ENCODE data around the gene ANP32D.
A peak's percentile ranks its signal among the peaks of the same experiment; 100 is the strongest.
"Not testable (repeated sequence)": the region's sequence is repeated elsewhere in the genome, so short reads cannot be mapped to it uniquely, and the experiment has no call there.

Gene ANP32D

GRCh38 chr12:48447755-48448154, 24.6 kb upstream of the ANP32D start:
- no peaks in the 10 kb centered on the region for H3K36me3 ChIP-seq (ENCODE audit: insufficient read depth, low read length)
- no peak for DNase-seq (ENCODE audit: low read depth, low spot score)
- TF ChIP-seq POLR2AphosphoS5 (IDR thresholded peaks at IDR 0.05; ENCODE audit: borderline replicate concordance, low read depth, low read length): no peak
- no peak for TF ChIP-seq EZH2 (IDR thresholded peaks at IDR 0.05)
- no peak for TF ChIP-seq FOXP2 (optimal IDR thresholded peaks at IDR 0.05; ENCODE audit: control extremely low read depth, extremely low read length, insufficient read depth)
- no peak overlapping the region for H3K27ac ChIP-seq
- H3K9me3 ChIP-seq (ENCODE audit: low read depth, low read length): no peaks in the 10 kb centered on the region
- no peak overlapping the region for H3K9ac ChIP-seq (ENCODE audit: insufficient read length)
- no peak overlapping the region for H3K4me3 ChIP-seq

- Histone ChIP-seq H3K9ac (ENCODE audit: insufficient read length) (no peak overlapping the region), H3K9me3 (ENCODE audit: low read depth, low read length) (no peaks in the 10 kb centered on the region), H3K4me3 (no peak overlapping the region), H3K27ac (no peak overlapping the region), H3K36me3 (ENCODE audit: insufficient read depth, low read length) (no peaks in the 10 kb centered on the region)
- TF ChIP-seq EZH2 (IDR thresholded peaks at IDR 0.05) (no peak), FOXP2 (optimal IDR thresholded peaks at IDR 0.05; ENCODE audit: control extremely low read depth, extremely low read length, insufficient read depth) (no peak), POLR2AphosphoS5 (IDR thresholded peaks at IDR 0.05; ENCODE audit: borderline replicate concordance, low read depth, low read length) (no peak)
- no peak for DNase-seq (ENCODE audit: low read depth, low spot score)
These were observed 21.0 kb upstream of the ANP32D start for GRCh38 chr12:48451372-48451771.

- H3K9ac ChIP-seq (ENCODE audit: insufficient read length); H3K9me3 ChIP-seq (ENCODE audit: low read depth, low read length); H3K4me3 ChIP-seq; H3K27ac ChIP-seq; H3K36me3 ChIP-seq (ENCODE audit: insufficient read depth, low read length); DNase-seq (ENCODE audit: low read depth, low spot score): not testable (repeated sequence)
These were observed 19.4 kb upstream of the ANP32D start for GRCh38 chr12:48452961-48453360.

GRCh38 chr12:48454667-48455066, 17.7 kb upstream of the ANP32D start:
- TF ChIP-seq EZH2 (IDR thresholded peaks at IDR 0.05) (no peak), FOXP2 (optimal IDR thresholded peaks at IDR 0.05; ENCODE audit: control extremely low read depth, extremely low read length, insufficient read depth) (no peak), POLR2AphosphoS5 (IDR thresholded peaks at IDR 0.05; ENCODE audit: borderline replicate concordance, low read depth, low read length) (no peak)
- DNase-seq (ENCODE audit: low read depth, low spot score): peak; percentile 42
- no peaks in the 10 kb centered on the region for H3K36me3 ChIP-seq (ENCODE audit: insufficient read depth, low read length)
- H3K9ac ChIP-seq (ENCODE audit: insufficient read length): no peak overlapping the region
- H3K4me3 ChIP-seq: no peak overlapping the region
- no peak overlapping the region for H3K27ac ChIP-seq
- H3K9me3 ChIP-seq (ENCODE audit: low read depth, low read length): no peaks in the 10 kb centered on the region

GRCh38 chr12:48455116-48455515, 17.2 kb upstream of the ANP32D start:
- H3K27ac ChIP-seq: no peak overlapping the region
- H3K9me3 ChIP-seq (ENCODE audit: low read depth, low read length): no peaks in the 10 kb centered on the region

GRCh38 chr12:48459259-48459658, 13.1 kb upstream of the ANP32D start:
- no peak for DNase-seq (ENCODE audit: low read depth, low spot score)
- H3K4me3 ChIP-seq: no peak overlapping the region
- H3K27ac ChIP-seq: no peak overlapping the region
- no peaks in the 10 kb centered on the region for H3K36me3 ChIP-seq (ENCODE audit: insufficient read depth, low read length)
- TF ChIP-seq POLR2AphosphoS5 (IDR thresholded peaks at IDR 0.05; ENCODE audit: borderline replicate concordance, low read depth, low read length) (no peak), EZH2 (IDR thresholded peaks at IDR 0.05) (no peak), FOXP2 (optimal IDR thresholded peaks at IDR 0.05; ENCODE audit: control extremely low read depth, extremely low read length, insufficient read depth) (no peak)
- H3K9me3 ChIP-seq (ENCODE audit: low read depth, low read length): no peaks in the 10 kb centered on the region
- H3K9ac ChIP-seq (ENCODE audit: insufficient read length): no peak overlapping the region

More at GRCh38 chr12:48455116-48455515, 17.2 kb upstream of the ANP32D start:
- no peak overlapping the region for H3K4me3 ChIP-seq
- H3K9ac ChIP-seq (ENCODE audit: insufficient read length): no peak overlapping the region
- no peak for DNase-seq (ENCODE audit: low read depth, low spot score)
- no peak for TF ChIP-seq FOXP2 (optimal IDR thresholded peaks at IDR 0.05; ENCODE audit: control extremely low read depth, extremely low read length, insufficient read depth)
- no peak for TF ChIP-seq POLR2AphosphoS5 (IDR thresholded peaks at IDR 0.05; ENCODE audit: borderline replicate concordance, low read depth, low read length)
- no peak for TF ChIP-seq EZH2 (IDR thresholded peaks at IDR 0.05)
- no peaks in the 10 kb centered on the region for H3K36me3 ChIP-seq (ENCODE audit: insufficient read depth, low read length)

GRCh38 chr12:48469027-48469426, 3.3 kb upstream of the ANP32D start:
- not testable (repeated sequence) for H3K9ac ChIP-seq (ENCODE audit: insufficient read length); H3K36me3 ChIP-seq (ENCODE audit: insufficient read depth, low read length); H3K27ac ChIP-seq; H3K9me3 ChIP-seq (ENCODE audit: low read depth, low read length); DNase-seq (ENCODE audit: low read depth, low spot score); H3K4me3 ChIP-seq

GRCh38 chr12:48473061-48473460, 702 bp downstream of the ANP32D start:
- TF ChIP-seq FOXP2 (optimal IDR thresholded peaks at IDR 0.05; ENCODE audit: control extremely low read depth, extremely low read length, insufficient read depth) (no peak), POLR2AphosphoS5 (IDR thresholded peaks at IDR 0.05; ENCODE audit: borderline replicate concordance, low read depth, low read length) (no peak), EZH2 (IDR thresholded peaks at IDR 0.05) (no peak)
- H3K9me3 ChIP-seq (ENCODE audit: low read depth, low read length): peaks cover 2% of the 10 kb centered on the region; the same call in 1 of the 2 replicates
- no peak for DNase-seq (ENCODE audit: low read depth, low spot score)
- H3K36me3 ChIP-seq (ENCODE audit: insufficient read depth, low read length): no peaks in the 10 kb centered on the region
- H3K9ac ChIP-seq (ENCODE audit: insufficient read length): no peak overlapping the region
- H3K27ac ChIP-seq: no peak overlapping the region
- H3K4me3 ChIP-seq: no peak overlapping the region

- H3K4me3 ChIP-seq; H3K36me3 ChIP-seq (ENCODE audit: insufficient read depth, low read length); H3K9ac ChIP-seq (ENCODE audit: insufficient read length); DNase-seq (ENCODE audit: low read depth, low spot score); H3K9me3 ChIP-seq (ENCODE audit: low read depth, low read length); H3K27ac ChIP-seq: not testable (repeated sequence)
These were observed 2.1 kb downstream of the ANP32D start for GRCh38 chr12:48474497-48474896.

GRCh38 chr12:48482198-48482597, 9.8 kb downstream of the ANP32D start, which contains the start of gene C12orf54:
C12orf54 (plus strand) TSS chr12:48482498; CDS start chr12:48483297, 799 bp downstream.
- Histone ChIP-seq H3K9ac (ENCODE audit: insufficient read length) (no peak within 1 kb of the TSS), H3K27ac (no peak within 1 kb of the TSS), H3K9me3 (ENCODE audit: low read depth, low read length) (no peaks in the 10 kb centered on the region), H3K4me3 (no peak within 1 kb of the TSS), H3K36me3 (ENCODE audit: insufficient read depth, low read length) (no peaks in the 10 kb centered on the region)
- DNase-seq (ENCODE audit: low read depth, low spot score): no peak
- TF ChIP-seq EZH2 (IDR thresholded peaks at IDR 0.05) (no peak), FOXP2 (optimal IDR thresholded peaks at IDR 0.05; ENCODE audit: control extremely low read depth, extremely low read length, insufficient read depth) (no peak), POLR2AphosphoS5 (IDR thresholded peaks at IDR 0.05; ENCODE audit: borderline replicate concordance, low read depth, low read length) (no peak)

All from SK-N-MC (cell line).